GM23338 (cell line): ENCODE results near the gene WIPF3. TPM values are rescaled to one million over a fixed set of nuclear protein-coding genes. Genes with fewer than 3 reads are reported as not detected.

Experiments
- ATAC-seq: fragments of 200-7000 bp; cut with Tn5 transposase; 3 replicates; pipeline ENCODE4 v1.9.1; 2020
- DNase-seq: peaks from one replicate; pipeline ENCODE4 v3.0.0-alpha.2; 2015; ENCODE audit warnings: low spot score
- H2AFZ ChIP-seq: fragments of 200-600 bp; sonication (generic); 2 replicates; pipeline ENCODE4 v1.8.0; 2016; ENCODE audit warnings: antibody characterized with exemption, mild to moderate bottlenecking, moderate library complexity
- H3F3A ChIP-seq: fragments of 200-600 bp; sonication (generic); replicated peaks from 2 replicates; pipeline ENCODE4 v1.8.0; 2017; ENCODE audit warnings: antibody characterized with exemption, mixed run types, low read depth
- H3K27ac ChIP-seq: fragments of 200-600 bp; sonication (generic); 2 replicates; pipeline ENCODE4 v1.6.1; 2016; ENCODE audit warnings: low read depth
- H3K27me3 ChIP-seq: fragments of 200-600 bp; sonication (generic); 2 replicates; pipeline ENCODE4 v1.8.0; 2016; ENCODE audit warnings: mild to moderate bottlenecking, mixed run types, moderate library complexity; ENCODE audit not compliant: insufficient read depth
- H3K36me3 ChIP-seq: fragments of 200-600 bp; sonication (generic); 2 replicates; pipeline ENCODE4 v1.8.0; 2016; ENCODE audit warnings: mild to moderate bottlenecking; ENCODE audit not compliant: insufficient read depth
- H3K4me1 ChIP-seq: fragments of 200-600 bp; sonication (generic); 2 replicates; pipeline ENCODE4 v1.8.0; 2016; ENCODE audit warnings: mild to moderate bottlenecking, moderate library complexity; ENCODE audit not compliant: insufficient read depth
- H3K4me2 ChIP-seq: fragments of 200-600 bp; sonication (generic); 2 replicates; pipeline ENCODE4 v1.7.1; 2017; ENCODE audit warnings: mixed run types
- H3K4me3 ChIP-seq: fragments of 200-600 bp; sonication (generic); 2 replicates; pipeline ENCODE4 v1.6.1; 2016; ENCODE audit warnings: mixed run types
- H3K79me2 ChIP-seq: fragments of 200-600 bp; sonication (generic); replicated peaks from 2 replicates; pipeline ENCODE4 v1.8.0; 2017; ENCODE audit warnings: mild to moderate bottlenecking; ENCODE audit not compliant: insufficient read depth
- H3K9me2 ChIP-seq: fragments of 200-600 bp; sonication (generic); 2 replicates; pipeline ENCODE4 v1.8.0; 2017; ENCODE audit not compliant: insufficient read depth
- H4K20me1 ChIP-seq: fragments of 200-600 bp; sonication (generic); replicated peaks from 2 replicates; pipeline ENCODE4 v1.8.0; 2017; ENCODE audit warnings: mild to moderate bottlenecking; ENCODE audit not compliant: insufficient read depth
- H3K27ac Mint-ChIP-seq: 2 replicates; pipeline ENCODE4 v1.8.0; 2020; ENCODE audit warnings: inconsistent platforms, mild to moderate bottlenecking, moderate library complexity, mixed read lengths
- H3K27me3 Mint-ChIP-seq: 3 replicates; pipeline ENCODE4 v1.8.0; 2022; ENCODE audit warnings: low read depth, mild to moderate bottlenecking, moderate library complexity, mixed read lengths, inconsistent platforms; ENCODE audit not compliant: insufficient read depth, poor library complexity
- H3K36me3 Mint-ChIP-seq: 3 replicates; pipeline ENCODE4 v1.8.0; 2021; ENCODE audit warnings: low read depth, mild to moderate bottlenecking, inconsistent platforms, moderate library complexity, mixed read lengths
- H3K4me1 Mint-ChIP-seq: 3 replicates; pipeline ENCODE4 v1.8.0; 2020; ENCODE audit warnings: mild to moderate bottlenecking, inconsistent platforms, mixed read lengths
- H3K4me3 Mint-ChIP-seq: 3 replicates; pipeline ENCODE4 v1.8.0; 2021; ENCODE audit warnings: moderate library complexity, mild to moderate bottlenecking, inconsistent platforms, mixed read lengths
- H3K9me3 Mint-ChIP-seq: 3 replicates; pipeline ENCODE4 v1.8.0; 2020; ENCODE audit warnings: moderate library complexity, mild to moderate bottlenecking, inconsistent platforms, mixed read lengths
- EZH2 ChIP-seq: fragments of 200-600 bp; sonication (generic); IDR thresholded peaks from one replicate; pipeline ENCODE4 v1.8.0; 2017; ENCODE audit warnings: antibody characterized with exemption, mild to moderate bottlenecking, low read depth; ENCODE audit not compliant: unreplicated experiment
- EZH2phosphoT487 ChIP-seq: fragments of 200-600 bp; sonication (generic); IDR thresholded peaks from one replicate; pipeline ENCODE4 v1.8.1; 2018; ENCODE audit warnings: antibody characterized with exemption; ENCODE audit not compliant: unreplicated experiment
- JUNB ChIP-seq: IDR thresholded peaks from one replicate; pipeline ENCODE4 v1.6.1; 2016; ENCODE audit warnings: antibody characterized with exemption; ENCODE audit not compliant: unreplicated experiment
- STAT1 ChIP-seq: IDR thresholded peaks from one replicate; pipeline ENCODE4 v1.6.1; 2016; ENCODE audit warnings: antibody characterized with exemption; ENCODE audit not compliant: unreplicated experiment
- polyA plus RNA-seq: library from polyadenylated mRNA; unstranded; fragments of >200 nt; fragmentation: Nextera tagmentation; extraction: Ambion mirVana; gene quantifications from 2 replicates; pipeline ENCODE4 v1.2.1, GENCODE V29; 2016
- total RNA-seq: library from RNA; depleted of rRNA; stranded (reverse); fragments of >200 nt; shearing (Covaris generic); gene quantifications from 2 replicates; pipeline ENCODE4 v1.2.3, GENCODE V29; 2014
- TF ChIP-seq, protein P1 (sequence below): IDR thresholded peaks from one replicate; pipeline ENCODE4 v1.6.1; 2018; ENCODE audit warnings: antibody characterized with exemption; ENCODE audit not compliant: unreplicated experiment
- TF ChIP-seq, protein P2 (sequence below): fragments of 250-450 bp; sonication (Bioruptor Pico); IDR thresholded peaks from 2 replicates; pipeline ENCODE4 v1.5.0; 2020; ENCODE audit warnings: mild to moderate bottlenecking, moderate library complexity
- TF ChIP-seq, protein P3 (sequence below): IDR thresholded peaks from 2 replicates; pipeline ENCODE4 v1.6.1; 2016; ENCODE audit warnings: antibody characterized with exemption

The WIPF3 gene
- total and polyA plus RNA-seq, 2 experiments from 2014 or later: 5.7 to 11.4 TPM

DNA sequence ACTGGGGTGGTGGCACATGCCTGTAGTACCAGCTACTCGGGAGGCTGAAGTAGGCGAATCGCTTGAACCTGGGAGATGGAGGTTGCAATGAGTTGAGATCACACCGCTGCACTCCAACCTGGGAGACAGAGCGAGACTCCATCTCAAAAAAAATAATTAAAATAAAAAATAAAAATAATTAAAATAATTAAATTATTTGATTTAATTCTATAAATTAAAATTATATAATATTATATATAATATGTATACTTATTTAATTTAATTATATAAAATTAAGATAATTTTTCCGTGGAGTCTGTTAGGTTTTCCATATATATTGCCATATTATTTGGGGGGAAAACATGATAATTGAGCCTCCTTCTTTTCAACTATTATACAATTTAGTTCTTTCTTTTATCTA lies 12.0 kb downstream of the WIPF3 start (continued):
- TF ChIP-seq JUNB (no peak), EZH2phosphoT487 (no peak), EZH2 (no peak)
- TF ChIP-seq, protein P1, sequence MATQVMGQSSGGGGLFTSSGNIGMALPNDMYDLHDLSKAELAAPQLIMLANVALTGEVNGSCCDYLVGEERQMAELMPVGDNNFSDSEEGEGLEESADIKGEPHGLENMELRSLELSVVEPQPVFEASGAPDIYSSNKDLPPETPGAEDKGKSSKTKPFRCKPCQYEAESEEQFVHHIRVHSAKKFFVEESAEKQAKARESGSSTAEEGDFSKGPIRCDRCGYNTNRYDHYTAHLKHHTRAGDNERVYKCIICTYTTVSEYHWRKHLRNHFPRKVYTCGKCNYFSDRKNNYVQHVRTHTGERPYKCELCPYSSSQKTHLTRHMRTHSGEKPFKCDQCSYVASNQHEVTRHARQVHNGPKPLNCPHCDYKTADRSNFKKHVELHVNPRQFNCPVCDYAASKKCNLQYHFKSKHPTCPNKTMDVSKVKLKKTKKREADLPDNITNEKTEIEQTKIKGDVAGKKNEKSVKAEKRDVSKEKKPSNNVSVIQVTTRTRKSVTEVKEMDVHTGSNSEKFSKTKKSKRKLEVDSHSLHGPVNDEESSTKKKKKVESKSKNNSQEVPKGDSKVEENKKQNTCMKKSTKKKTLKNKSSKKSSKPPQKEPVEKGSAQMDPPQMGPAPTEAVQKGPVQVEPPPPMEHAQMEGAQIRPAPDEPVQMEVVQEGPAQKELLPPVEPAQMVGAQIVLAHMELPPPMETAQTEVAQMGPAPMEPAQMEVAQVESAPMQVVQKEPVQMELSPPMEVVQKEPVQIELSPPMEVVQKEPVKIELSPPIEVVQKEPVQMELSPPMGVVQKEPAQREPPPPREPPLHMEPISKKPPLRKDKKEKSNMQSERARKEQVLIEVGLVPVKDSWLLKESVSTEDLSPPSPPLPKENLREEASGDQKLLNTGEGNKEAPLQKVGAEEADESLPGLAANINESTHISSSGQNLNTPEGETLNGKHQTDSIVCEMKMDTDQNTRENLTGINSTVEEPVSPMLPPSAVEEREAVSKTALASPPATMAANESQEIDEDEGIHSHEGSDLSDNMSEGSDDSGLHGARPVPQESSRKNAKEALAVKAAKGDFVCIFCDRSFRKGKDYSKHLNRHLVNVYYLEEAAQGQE: no peak

DNA sequence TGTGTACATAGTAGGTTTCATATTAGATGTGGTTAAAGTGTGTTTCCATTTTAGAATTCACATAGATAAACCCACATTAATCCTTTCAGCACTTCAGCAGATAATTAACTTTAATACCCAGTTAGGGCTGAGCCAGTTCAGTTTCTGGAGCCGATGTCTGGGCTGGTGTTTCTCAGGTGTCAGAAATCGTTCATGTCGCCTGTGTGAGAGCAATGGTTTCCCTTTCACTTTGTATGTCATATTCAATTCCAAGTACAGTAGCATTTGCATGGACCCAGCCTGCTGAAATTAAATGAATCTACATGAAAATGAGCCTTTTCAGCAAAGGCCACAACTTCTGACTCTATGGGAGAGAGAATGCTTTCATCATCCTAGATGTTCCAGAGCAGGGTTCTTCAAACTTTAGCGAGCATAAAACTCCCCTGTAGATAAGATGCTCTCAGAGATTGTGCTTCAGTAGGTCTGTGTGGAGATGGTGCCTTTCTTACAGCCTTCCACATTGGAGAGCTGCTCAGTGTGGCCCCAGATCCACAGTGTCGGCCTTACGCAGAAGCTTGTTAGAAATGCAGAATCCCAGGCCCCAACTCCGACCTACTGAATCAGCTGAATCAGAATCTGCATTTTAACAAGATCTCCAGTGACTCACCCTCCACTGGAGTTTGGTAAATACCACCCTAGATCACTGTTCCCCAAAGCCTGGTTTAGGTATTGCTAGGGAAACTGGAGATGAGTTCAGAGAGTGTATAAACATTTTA lies 19.6 kb downstream of the WIPF3 start:
- no peaks in the 10 kb centered on the region for H3K36me3 ChIP-seq
- no peak overlapping the region for H3K27ac Mint-ChIP-seq
- H2AFZ ChIP-seq: no peak overlapping the region
- no peaks in the 10 kb centered on the region for H3K27me3 ChIP-seq
- no peaks in the 10 kb centered on the region for H3K27me3 Mint-ChIP-seq
- H3K9me3 Mint-ChIP-seq: no peaks in the 10 kb centered on the region
- H3K4me3 Mint-ChIP-seq: no peak overlapping the region
- H3K36me3 Mint-ChIP-seq: no peaks in the 10 kb centered on the region
- no peaks in the 10 kb centered on the region for H3K9me2 ChIP-seq
- ATAC-seq: peak; percentile 39; the same call in 2 of the 3 replicates
- peak overlapping the region; percentile 31; the same call in 1 of the 2 replicates for H3K4me2 ChIP-seq
- no peak overlapping the region for H3K27ac ChIP-seq
- peaks cover 14% of the 10 kb centered on the region for H3K4me1 Mint-ChIP-seq
- no peaks in the 10 kb centered on the region for H3K79me2 ChIP-seq
- DNase-seq: no peak
- H4K20me1 ChIP-seq: no peaks in the 10 kb centered on the region
- no peaks in the 10 kb centered on the region for H3F3A ChIP-seq
- peaks cover 6% of the 10 kb centered on the region for H3K4me1 ChIP-seq
- H3K4me3 ChIP-seq: no peak overlapping the region
- TF ChIP-seq EZH2: no peak
- no peak for TF ChIP-seq JUNB
- no peak for TF ChIP-seq STAT1
- TF ChIP-seq, protein P2, sequence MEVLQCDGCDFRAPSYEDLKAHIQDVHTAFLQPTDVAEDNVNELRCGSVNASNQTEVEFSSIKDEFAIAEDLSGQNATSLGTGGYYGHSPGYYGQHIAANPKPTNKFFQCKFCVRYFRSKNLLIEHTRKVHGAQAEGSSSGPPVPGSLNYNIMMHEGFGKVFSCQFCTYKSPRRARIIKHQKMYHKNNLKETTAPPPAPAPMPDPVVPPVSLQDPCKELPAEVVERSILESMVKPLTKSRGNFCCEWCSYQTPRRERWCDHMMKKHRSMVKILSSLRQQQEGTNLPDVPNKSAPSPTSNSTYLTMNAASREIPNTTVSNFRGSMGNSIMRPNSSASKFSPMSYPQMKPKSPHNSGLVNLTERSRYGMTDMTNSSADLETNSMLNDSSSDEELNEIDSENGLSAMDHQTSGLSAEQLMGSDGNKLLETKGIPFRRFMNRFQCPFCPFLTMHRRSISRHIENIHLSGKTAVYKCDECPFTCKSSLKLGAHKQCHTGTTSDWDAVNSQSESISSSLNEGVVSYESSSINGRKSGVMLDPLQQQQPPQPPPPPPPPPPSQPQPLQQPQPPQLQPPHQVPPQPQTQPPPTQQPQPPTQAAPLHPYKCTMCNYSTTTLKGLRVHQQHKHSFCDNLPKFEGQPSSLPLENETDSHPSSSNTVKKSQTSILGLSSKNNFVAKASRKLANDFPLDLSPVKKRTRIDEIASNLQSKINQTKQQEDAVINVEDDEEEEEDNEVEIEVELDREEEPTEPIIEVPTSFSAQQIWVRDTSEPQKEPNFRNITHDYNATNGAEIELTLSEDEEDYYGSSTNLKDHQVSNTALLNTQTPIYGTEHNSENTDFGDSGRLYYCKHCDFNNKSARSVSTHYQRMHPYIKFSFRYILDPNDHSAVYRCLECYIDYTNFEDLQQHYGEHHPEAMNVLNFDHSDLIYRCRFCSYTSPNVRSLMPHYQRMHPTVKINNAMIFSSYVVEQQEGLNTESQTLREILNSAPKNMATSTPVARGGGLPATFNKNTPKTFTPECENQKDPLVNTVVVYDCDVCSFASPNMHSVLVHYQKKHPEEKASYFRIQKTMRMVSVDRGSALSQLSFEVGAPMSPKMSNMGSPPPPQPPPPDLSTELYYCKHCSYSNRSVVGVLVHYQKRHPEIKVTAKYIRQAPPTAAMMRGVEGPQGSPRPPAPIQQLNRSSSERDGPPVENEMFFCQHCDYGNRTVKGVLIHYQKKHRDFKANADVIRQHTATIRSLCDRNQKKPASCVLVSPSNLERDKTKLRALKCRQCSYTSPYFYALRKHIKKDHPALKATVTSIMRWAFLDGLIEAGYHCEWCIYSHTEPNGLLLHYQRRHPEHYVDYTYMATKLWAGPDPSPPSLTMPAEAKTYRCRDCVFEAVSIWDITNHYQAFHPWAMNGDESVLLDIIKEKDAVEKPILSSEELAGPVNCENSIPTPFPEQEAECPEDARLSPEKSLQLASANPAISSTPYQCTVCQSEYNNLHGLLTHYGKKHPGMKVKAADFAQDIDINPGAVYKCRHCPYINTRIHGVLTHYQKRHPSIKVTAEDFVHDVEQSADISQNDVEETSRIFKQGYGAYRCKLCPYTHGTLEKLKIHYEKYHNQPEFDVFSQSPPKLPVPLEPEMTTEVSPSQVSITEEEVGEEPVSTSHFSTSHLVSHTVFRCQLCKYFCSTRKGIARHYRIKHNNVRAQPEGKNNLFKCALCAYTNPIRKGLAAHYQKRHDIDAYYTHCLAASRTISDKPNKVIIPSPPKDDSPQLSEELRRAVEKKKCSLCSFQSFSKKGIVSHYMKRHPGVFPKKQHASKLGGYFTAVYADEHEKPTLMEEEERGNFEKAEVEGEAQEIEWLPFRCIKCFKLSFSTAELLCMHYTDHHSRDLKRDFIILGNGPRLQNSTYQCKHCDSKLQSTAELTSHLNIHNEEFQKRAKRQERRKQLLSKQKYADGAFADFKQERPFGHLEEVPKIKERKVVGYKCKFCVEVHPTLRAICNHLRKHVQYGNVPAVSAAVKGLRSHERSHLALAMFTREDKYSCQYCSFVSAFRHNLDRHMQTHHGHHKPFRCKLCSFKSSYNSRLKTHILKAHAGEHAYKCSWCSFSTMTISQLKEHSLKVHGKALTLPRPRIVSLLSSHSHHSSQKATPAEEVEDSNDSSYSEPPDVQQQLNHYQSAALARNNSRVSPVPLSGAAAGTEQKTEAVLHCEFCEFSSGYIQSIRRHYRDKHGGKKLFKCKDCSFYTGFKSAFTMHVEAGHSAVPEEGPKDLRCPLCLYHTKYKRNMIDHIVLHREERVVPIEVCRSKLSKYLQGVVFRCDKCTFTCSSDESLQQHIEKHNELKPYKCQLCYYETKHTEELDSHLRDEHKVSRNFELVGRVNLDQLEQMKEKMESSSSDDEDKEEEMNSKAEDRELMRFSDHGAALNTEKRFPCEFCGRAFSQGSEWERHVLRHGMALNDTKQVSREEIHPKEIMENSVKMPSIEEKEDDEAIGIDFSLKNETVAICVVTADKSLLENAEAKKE (CRISPR knock-in tag): no peak
- TF ChIP-seq, protein P1: no peak
- no peak for TF ChIP-seq EZH2phosphoT487
- TF ChIP-seq, protein P3, sequence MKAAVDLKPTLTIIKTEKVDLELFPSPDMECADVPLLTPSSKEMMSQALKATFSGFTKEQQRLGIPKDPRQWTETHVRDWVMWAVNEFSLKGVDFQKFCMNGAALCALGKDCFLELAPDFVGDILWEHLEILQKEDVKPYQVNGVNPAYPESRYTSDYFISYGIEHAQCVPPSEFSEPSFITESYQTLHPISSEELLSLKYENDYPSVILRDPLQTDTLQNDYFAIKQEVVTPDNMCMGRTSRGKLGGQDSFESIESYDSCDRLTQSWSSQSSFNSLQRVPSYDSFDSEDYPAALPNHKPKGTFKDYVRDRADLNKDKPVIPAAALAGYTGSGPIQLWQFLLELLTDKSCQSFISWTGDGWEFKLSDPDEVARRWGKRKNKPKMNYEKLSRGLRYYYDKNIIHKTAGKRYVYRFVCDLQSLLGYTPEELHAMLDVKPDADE: no peak
